Measurements from ENCODE around the gene RANBP10.

GRCh38 chr16:67811899-67812298 lies 5.5 kb upstream of the RANBP10 start:
- no peak for TF ChIP-seq CTCF (IDR thresholded peaks at IDR 0.05; ENCODE audit: borderline replicate concordance, extremely low read depth, low read length, poor library complexity, severe bottlenecking)
- TF ChIP-seq EZH2 (IDR thresholded peaks at IDR 0.05; ENCODE audit: borderline replicate concordance, low read depth, low read length, severe bottlenecking) = no peak
